HG02588 (cell line): Measurements from ENCODE around the gene SRSF11.
A peak's percentile ranks its signal among the peaks of the same experiment; 100 is the strongest.

Source experiments
- ATAC-seq: cut with Tn5 transposase; IDR thresholded peaks from one replicate; pipeline ENCODE4 v1.9.1; 2021; ENCODE audit warnings: mild to moderate bottlenecking, moderate library complexity; ENCODE audit not compliant: unreplicated experiment

Gene SRSF11

DNA sequence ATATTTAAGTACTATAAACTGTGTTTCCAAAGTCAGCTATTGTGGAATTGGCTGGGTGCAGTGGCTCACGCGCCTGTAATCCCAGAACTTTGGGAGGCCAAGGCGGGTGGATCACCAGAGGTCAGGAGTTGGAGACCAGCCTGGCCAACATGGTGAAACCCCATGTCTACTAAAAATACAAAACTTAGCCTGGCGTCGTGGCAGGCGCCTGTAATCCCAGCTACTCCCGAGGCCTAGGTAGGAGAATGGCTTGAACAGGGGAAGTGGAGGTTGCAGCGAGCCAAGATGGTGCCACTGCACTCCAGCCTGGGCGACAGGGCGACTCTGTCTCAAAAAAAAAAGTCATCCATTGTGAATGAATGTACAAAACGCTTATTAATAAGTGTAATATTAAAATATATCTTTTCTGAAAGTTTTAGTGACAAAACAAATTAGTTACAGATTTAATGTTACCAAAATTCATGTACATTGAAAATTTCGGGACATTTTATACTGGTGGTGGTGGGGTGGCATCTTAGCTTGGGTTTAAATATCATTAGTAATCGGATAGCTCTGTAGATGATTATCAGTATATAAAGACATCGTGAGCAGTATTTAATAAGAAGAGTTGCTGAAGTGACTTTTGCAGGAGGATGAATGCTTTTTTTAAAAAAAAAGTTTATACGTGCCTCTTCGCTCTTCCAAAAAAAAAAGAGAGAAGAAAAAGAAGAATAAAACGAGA lies 503 bp upstream of the SRSF11 start:
- ATAC-seq: peak; percentile 1

DNA sequence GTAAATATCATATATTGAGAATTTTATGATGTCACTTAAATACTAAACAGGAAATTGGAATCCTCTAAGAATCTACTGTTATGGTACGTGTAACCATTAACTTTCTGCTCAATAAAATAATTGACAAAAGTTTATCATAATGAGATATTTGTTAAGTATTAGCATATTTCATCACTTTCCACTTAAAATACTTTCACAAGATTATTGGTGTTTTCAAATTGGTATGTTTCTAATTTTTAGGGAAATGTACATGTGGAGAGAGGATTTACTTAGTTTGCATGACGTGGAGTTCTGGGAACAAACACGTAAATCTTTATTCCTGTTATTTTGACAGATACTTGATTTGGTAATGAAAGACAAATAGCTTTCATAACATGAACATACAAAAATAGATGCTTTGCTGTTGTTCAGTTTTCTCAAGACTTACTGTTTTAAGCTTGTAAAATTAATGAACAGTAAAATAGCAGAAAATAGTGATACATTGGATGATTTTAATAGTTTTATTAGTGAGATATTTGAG lies 1.6 kb downstream of the SRSF11 start:
- ATAC-seq: no peak

DNA sequence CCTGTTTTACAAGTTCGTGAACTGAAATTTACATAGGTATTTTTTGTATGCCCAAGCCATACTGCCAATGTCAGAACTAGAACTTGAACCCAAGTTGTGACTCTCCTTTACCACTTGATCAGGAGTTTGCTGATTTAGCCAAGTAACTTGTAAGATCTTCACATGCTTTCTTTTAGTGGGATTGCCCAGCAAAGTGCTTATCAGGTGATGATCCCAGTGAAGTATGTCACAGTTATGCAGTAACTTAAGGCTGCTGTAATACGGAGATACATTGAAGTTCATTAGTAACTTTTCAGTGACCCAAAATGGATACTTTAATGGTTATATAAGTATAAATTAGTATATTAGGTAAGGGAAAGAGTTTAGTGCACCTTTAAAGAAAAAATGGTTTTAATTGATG lies 3.8 kb downstream of the SRSF11 start:
- ATAC-seq: no peak

DNA sequence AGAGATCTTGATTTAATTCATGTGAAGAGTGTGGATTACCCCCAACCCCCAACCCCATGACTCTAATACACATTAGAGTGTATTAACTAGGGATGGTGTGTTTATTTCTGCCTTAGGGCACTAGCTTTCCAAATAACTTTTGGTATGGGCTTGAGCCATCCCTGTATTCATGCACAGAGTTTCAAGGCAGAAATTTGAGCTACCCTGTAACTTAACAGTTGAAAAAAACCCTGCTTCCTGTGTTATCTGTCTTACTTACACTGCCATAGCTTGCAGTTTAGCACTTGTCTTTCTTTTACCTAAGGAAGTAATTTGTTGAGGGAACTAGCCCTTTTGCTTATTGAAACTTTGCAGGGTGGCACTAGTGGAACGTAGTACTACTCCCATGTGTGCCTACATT lies 6.3 kb downstream of the SRSF11 start:
- ATAC-seq: no peak

DNA sequence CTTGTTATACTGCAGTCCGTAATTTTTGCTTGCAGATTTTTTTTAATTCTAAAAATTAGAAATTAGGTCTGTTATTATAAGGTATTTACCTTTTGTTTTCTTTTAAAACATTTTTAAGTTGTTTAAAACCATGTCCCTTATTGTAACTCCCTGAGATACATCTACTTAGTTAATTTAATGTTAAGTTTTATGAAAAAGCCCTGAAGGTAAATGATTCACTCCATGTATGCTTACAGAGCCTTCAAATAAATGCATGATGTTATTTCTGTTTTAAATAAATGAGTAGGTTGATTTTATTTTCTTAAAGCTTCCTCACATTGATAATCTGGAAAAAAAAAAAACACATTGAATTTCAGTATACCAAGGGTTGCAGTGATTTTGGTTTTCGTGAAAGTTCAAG lies 7.5 kb downstream of the SRSF11 start:
- ATAC-seq: no peak

DNA sequence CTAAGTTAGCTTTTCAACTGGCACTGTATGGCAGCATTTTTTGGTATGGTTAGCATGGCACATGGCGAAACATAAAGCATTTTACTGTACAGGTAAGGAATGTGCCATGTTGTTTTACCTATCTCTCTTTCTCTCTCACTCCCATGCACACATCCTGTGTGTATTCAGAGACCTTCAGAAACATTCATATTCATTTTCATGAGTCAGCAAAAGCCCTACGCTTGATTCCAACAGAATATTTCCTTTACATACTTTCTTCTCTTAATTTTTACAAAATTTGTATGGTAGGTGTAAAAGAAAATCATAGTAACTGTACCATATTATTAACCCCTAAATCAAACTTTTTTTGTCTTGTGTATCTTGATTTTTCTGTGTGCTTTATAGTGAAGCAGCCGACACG lies 10.3 kb downstream of the SRSF11 start:
- no peak for ATAC-seq

DNA sequence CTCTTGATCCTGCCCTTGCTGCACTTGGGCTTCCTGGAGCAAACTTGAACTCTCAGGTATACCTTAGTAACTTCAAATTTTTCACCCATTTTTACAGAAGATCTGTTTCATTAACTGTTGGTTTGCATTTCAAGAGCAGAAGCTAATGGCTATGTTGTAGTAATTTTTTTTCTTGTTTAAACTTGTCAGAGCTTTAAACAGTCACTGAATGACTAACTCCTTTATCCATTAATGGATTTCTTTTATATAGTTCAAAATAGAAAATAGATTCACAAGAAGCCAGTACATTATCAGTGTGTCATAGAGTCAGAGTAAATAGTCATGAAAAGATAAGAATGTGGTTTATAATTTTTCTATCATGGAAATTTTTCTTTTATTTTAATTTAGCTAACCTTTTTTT lies 13.6 kb downstream of the SRSF11 start:
- ATAC-seq: no peak

DNA sequence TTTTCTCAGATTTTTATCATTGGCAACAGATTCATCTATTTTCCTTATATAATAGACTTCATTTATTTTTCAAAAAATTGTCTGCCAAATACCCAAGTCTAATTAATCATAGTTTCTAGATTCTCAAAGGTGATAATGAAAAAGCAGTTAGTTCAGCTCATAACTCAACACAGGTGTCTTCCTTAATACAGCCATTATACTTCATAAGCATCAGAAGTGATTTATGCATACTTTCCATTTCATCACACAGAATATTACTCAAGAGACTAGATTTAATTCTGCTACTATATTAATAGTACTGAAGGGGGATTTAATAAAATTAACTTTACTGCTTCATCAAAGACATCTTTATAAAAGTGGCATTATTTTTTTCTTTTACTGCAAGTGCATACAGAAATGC lies 18.8 kb downstream of the SRSF11 start:
- ATAC-seq: no peak

DNA sequence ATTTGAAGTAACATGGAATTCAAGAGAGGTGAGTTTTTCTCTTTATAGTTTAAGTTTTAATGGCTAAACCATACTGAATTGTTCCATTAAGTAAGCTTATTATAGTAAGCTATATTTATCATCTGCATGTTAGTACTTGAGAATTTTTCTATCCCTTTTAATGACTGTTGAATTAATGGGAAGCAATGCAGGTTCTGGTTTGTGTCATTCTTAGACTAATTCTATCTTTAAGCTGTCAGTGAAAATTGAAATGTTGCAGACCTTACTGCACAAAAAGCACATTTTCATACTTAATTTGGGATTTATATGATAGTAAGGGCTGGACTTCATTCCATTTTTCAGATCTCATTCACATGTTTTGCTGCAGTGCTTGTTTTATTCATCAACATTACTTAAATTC lies 25.9 kb downstream of the SRSF11 start:
- ATAC-seq: no peak

DNA sequence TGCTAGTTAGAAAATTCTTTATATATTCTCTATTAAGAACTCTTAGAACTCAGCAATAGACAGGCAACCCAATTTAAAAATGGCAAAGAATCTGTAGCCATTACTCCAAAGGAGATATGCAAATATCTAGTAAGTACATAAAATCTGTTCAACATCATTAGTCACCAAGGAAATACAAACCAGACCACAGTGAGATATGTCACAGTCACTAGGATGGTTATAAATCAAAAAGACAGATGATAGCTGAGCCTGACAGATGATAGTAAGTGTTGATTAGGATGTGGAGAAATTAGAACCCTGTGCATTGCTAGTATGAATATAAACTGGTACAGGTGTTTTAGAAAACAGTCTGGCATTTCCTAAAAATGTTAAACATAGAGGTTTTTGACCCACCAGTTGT lies 26.6 kb downstream of the SRSF11 start:
- ATAC-seq: no peak

DNA sequence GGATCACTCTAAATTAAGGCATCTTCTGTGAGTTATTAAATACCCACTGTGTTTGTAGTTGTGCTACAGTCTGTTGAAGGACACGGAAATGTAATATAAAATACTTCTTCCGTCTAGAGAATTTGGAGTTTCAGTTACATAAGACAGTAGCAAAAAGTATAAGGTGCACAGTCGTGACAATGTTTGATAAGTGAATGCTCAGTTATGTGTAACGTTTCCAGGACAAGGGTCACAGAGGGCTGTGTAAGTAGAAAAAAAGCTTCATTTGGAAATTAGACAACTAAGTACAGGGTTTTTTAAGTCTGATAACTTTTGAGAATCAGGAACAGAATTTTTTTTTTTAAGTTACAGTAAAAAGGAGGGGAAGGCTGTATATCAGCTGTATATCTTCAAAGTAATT lies 27.5 kb downstream of the SRSF11 start:
- no peak for ATAC-seq

DNA sequence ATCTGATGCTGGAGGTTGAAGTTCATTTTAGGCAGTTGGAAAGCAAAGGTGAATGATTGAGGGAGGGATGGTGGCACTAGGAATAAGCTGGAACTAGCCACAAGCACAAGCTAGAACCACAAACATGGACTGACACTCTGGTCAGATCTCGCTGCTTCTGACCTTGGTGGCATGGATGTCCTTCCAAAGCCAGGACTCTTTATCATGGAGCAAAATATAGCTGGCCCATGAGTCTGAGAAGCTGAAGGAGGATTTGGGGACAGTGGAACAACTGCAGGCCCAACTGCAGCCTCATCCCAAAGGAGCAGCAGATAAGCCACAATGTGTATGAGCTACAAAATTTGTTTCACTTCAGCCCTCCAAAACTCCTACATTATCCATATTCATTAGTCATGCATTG lies 35.5 kb downstream of the SRSF11 start:
- ATAC-seq: no peak

DNA sequence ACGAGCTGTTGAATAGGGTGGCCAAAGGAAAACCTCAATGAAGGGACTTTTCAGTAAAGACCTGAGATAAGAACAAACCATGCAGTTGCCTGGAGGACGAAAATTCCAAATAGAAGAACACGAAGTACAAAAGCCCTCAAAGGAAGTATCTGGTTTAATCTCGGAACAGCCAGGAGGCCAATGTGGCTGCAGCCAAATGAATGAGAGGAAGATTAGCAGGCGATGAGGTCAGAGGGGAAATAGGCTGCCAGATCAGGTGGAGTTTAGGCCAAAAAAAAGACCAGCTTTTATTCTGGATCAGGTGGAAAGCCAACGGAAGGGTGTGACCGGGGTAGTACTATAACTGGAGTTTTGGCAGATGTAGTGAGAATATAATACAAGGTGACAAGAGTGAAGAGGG lies 43.7 kb downstream of the SRSF11 start:
- ATAC-seq: no peak

DNA sequence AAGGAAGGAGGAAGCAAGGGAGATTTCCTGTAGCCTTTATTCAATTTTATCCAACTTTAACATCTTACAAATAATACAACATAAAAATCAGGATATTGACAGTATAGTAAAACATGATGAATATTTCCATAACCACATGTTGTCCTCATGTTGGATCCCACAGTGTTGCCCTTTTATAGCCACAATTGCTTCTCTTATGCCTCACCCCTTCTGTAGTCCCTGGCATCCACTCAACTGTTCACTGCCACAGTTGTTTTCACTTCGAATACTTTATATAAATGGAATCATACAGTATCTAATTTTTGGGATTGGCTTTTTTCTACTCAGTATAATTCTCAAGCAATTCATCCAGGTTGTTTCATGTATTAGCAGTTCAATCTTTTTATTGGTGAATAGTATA lies 44.8 kb downstream of the SRSF11 start:
- no peak for ATAC-seq

DNA sequence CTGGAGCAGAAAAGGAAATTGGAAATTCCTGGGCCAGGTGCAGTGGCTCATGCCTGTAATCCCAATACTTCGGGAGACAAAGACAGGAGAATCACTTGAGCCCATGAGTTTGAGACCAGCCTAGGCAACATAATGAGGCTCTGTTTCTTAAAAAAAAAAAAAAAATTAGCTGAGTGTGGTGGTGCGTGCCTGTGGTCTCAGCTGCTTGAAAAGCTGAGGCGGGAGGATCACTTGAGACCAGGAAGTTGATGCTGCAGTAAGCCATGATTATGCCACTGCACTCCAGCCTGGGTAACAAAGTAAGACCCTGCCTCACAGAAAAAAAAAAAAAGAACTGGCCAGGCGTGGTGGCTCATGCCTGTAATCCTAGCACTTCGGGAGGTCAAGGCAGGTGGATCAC lies 56.7 kb downstream of the SRSF11 start:
- no peak for ATAC-seq

DNA sequence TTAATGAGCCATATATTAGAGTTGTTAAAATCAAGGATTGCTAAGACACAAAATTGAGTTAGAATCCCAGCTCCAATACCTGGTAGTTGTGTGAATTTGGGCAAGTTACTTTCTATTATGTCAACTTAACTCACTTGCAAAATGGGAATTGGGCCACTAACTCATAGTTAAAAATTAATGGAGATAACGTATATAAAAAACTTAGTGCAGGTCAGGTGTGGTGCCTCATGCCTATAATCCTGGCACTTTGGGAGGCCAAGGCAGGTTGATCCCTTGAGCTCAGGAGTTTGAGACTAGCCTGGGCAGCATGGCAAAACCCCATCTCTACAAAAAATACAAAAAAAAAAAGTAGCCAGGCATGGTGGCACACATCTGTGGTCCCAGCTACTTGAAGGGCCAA lies 57.5 kb downstream of the SRSF11 start:
- no peak for ATAC-seq

DNA sequence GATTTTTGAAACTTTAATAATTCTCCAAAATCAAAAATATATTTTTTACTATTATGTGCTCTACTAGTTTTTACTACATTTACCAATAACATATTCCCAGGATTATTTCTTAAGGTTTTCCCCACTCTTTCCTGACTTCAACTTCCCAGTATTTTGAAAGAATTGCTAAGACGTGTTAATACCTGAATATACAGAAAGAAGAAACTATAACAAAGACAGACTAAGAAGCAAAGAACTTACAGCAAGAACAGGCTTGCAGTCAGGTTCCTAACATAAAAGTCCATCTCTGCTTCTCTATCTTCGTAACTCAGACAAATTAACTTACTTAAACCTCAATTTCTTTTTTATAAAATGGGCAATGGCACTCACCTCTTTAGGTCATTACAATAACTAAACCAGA lies 63.2 kb downstream of the SRSF11 start:
- ATAC-seq: no peak

DNA sequence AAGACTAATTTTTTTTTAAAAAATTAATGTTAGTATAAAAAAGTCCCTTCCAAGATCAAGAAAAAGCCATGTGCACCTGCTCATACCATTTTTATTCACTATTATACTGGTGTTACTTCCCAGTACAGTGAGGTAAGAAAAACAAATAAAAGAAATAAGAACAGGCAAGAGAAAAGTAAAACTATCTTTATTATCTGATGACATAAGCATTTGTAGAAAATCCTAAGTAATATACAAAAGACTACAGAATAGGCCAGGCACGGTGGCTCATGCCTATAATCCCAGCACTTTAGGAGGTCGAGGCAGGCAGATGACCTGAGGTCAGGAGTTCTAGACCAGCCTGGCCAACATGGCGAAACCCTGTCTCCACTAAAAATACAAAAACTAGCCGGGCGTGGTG lies 65.3 kb downstream of the SRSF11 start:
- ATAC-seq: no peak

DNA sequence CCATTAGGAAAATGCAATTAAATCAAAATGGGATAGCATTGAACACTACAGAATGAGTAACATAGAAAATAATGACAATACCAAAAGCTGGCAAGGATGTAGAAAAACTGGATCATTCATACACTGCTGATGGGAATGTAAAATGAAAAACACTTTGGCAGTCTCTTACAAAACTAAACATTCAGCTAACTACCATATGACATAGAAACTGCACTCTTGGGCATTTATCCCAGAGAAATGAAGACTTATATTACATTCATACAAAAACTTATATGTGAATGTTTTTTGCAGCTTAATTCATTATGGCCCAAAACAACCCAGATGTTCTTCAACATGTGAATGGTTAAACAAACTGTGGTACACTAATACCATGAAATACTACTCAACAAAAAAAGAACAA lies 67.0 kb downstream of the SRSF11 start:
- no peak for ATAC-seq

DNA sequence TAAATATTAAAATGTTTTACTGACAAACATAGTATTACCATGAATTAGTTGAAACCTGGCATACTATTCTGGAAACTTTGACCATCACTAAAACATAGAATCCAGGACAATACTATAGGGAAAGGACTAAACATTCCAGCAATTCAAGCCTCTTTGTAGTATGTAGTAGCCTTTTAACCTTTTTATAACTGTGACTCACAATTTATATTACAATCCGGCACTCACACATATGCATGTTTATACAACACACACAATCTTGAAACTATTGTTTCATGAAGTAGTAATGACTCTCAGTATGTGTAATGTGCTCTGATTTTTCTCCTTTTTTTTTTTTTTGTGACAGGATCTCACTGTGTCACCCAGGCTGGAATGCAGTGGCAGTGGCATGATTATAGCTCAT lies 69.0 kb downstream of the SRSF11 start:
- no peak for ATAC-seq

DNA sequence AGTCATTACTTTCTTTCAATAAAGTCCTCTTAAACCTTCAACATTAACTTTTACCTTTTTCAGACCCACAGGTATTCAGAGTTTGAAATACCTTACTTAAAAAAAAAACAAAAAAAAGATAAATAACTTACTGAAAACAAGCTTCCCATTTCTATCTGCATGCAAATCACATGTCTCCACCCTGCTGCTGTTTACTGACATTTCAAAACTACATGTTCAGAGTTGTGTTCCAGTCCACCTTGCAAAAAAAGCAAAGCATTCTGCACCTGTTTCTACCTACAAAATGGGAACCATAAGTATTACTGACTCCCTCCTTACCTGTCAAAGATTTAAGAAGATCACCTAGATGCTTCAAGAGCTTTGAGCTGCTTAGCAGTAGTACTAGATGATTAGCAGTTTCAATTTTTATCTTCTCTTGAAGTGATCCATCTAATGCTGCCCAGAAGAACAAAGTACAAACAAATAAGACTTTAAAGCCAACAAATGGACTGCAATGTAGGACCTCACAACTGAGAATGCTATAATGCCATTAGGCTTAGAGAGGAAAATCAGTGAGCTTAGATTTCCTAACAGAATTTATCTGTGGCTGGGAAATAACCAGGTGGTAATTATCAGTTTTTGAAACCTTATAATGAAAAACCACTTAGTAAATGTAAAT lies 72.1 kb downstream of the SRSF11 start:
- no peak for ATAC-seq

DNA sequence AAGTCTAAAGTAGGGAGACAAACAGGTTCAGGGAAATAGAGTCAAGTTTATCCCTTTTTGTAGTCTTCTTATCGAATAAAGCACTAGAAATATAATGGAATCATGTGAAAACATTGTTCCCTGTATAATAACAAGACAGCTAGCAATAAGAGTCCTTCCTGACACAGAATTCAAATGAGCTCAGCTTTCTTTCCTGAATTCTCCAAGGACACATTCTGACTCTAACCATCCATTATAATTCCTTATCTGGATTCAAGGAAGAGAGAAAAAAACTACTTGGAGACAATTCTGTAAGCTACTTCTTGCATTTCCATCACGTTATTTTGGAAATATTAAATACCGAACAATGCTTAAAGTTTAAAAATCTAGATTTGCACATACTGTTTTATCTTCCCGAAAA lies 74.6 kb downstream of the SRSF11 start:
- no peak for ATAC-seq

DNA sequence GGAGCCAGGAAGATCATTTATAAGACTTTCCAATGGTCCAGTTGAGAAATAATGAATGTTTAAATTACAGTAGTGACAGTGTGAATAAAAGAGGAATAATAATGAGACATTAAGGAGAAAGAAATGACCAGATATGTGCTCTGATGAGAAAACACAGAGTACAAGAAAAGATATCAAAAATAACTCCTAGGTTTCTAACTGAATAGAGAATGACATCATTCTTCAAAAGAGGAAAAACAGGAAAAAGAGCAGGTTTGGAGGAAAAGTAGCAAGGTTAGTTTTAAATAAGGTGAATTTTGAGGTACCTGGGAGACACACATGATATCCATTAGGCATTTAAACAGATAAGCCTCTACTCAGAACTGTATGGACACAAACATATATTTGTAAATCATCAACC lies 78.3 kb downstream of the SRSF11 start:
- no peak for ATAC-seq
